ENCODE measurements around the gene CGREF1. TPM values are rescaled to one million over a fixed set of nuclear protein-coding genes. Genes with fewer than 3 reads are reported as not detected.

The CGREF1 gene
- total RNA-seq (not detected), total RNA-seq (0 to 0.15 reads per million in 2 donors)

- no peaks in the 10 kb centered on the region for H3K9me3 ChIP-seq (ENCODE audit: control insufficient read depth, low read length, poor library complexity, severe bottlenecking)
- Mint-ChIP-seq H3K4me3 (peak within 1 kb of the TSS; percentile 84), H3K36me3 (ENCODE audit: low read depth) (no peaks in the 10 kb centered on the region), H3K4me1 (peaks cover 10% of the 10 kb centered on the region), H3K27ac (no peak within 1 kb of the TSS), H3K27me3 (peaks cover 38% of the 10 kb centered on the region)
- DNase-seq = no peak
- ATAC-seq = no peak
These were observed at the start of gene CGREF1 for GRCh38 chr2:27118525-27119329. Gene CGREF1, minus strand, starts transcription at chr2:27119128. Its CDS starts 14,762 bp downstream, at chr2:27104366.

GRCh38 chr2:27164960-27165763, 46.2 kb upstream of the CGREF1 start:
- no peak for ATAC-seq
- peaks cover 14% of the 10 kb centered on the region for H3K27me3 Mint-ChIP-seq
- no peak overlapping the region for H3K27ac Mint-ChIP-seq
- peaks cover 7% of the 10 kb centered on the region for H3K4me1 Mint-ChIP-seq
- no peaks in the 10 kb centered on the region for H3K36me3 Mint-ChIP-seq (ENCODE audit: low read depth)
- DNase-seq = no peak
- no peaks in the 10 kb centered on the region for H3K9me3 ChIP-seq (ENCODE audit: control insufficient read depth, low read length, poor library complexity, severe bottlenecking)
- no peak overlapping the region for H3K4me3 Mint-ChIP-seq

GRCh38 chr2:27162151-27163121, 43.5 kb upstream of the CGREF1 start:
- Mint-ChIP-seq H3K27ac (no peak overlapping the region), H3K4me1 (peaks cover 5% of the 10 kb centered on the region), H3K4me3 (peak overlapping the region; percentile 52), H3K36me3 (ENCODE audit: low read depth) (no peaks in the 10 kb centered on the region), H3K27me3 (peaks cover 11% of the 10 kb centered on the region)
- DNase-seq (no peak), ATAC-seq (no peak)
- no peaks in the 10 kb centered on the region for H3K9me3 ChIP-seq (ENCODE audit: control insufficient read depth, low read length, poor library complexity, severe bottlenecking)

- Mint-ChIP-seq H3K27me3 (peaks cover 10% of the 10 kb centered on the region), H3K4me3 (no peak overlapping the region), H3K36me3 (ENCODE audit: low read depth) (no peaks in the 10 kb centered on the region), H3K27ac (no peak overlapping the region), H3K4me1 (no peaks in the 10 kb centered on the region)
- DNase-seq (no peak), ATAC-seq (no peak)
- no peaks in the 10 kb centered on the region for H3K9me3 ChIP-seq (ENCODE audit: control insufficient read depth, low read length, poor library complexity, severe bottlenecking)
These were observed 41.3 kb upstream of the CGREF1 start for GRCh38 chr2:27160191-27160590.

- H3K27me3 Mint-ChIP-seq = peaks cover 10% of the 10 kb centered on the region
- H3K4me1 Mint-ChIP-seq = no peaks in the 10 kb centered on the region
- DNase-seq = no peak
- ATAC-seq = no peak
- H3K4me3 Mint-ChIP-seq = no peak overlapping the region
- no peaks in the 10 kb centered on the region for H3K9me3 ChIP-seq (ENCODE audit: control insufficient read depth, low read length, poor library complexity, severe bottlenecking)
- no peaks in the 10 kb centered on the region for H3K36me3 Mint-ChIP-seq (ENCODE audit: low read depth)
- no peak overlapping the region for H3K27ac Mint-ChIP-seq
These were observed 40.3 kb upstream of the CGREF1 start for GRCh38 chr2:27159271-27159670.

GRCh38 chr2:27158468-27158867, 39.5 kb upstream of the CGREF1 start:
- ATAC-seq = no peak
- no peak for DNase-seq
- Mint-ChIP-seq H3K4me3 (no peak overlapping the region), H3K4me1 (peaks cover 2% of the 10 kb centered on the region), H3K27me3 (peaks cover 18% of the 10 kb centered on the region), H3K27ac (no peak overlapping the region), H3K36me3 (ENCODE audit: low read depth) (no peaks in the 10 kb centered on the region)
- no peaks in the 10 kb centered on the region for H3K9me3 ChIP-seq (ENCODE audit: control insufficient read depth, low read length, poor library complexity, severe bottlenecking)

GRCh38 chr2:27155069-27155520, 36.2 kb upstream of the CGREF1 start:
- DNase-seq (no peak), ATAC-seq (no peak)
- H3K4me1 Mint-ChIP-seq = peaks cover 4% of the 10 kb centered on the region
- peaks cover 14% of the 10 kb centered on the region for H3K27me3 Mint-ChIP-seq
- H3K9me3 ChIP-seq (ENCODE audit: control insufficient read depth, low read length, poor library complexity, severe bottlenecking) = no peaks in the 10 kb centered on the region
- H3K4me3 Mint-ChIP-seq = no peak overlapping the region
- no peak overlapping the region for H3K27ac Mint-ChIP-seq
- no peaks in the 10 kb centered on the region for H3K36me3 Mint-ChIP-seq (ENCODE audit: low read depth)

GRCh38 chr2:27154488-27154887, 35.6 kb upstream of the CGREF1 start:
- Mint-ChIP-seq H3K27me3 (peaks cover 14% of the 10 kb centered on the region), H3K4me1 (peaks cover 4% of the 10 kb centered on the region), H3K36me3 (ENCODE audit: low read depth) (no peaks in the 10 kb centered on the region), H3K27ac (no peak overlapping the region), H3K4me3 (no peak overlapping the region)
- no peak for ATAC-seq
- DNase-seq = no peak
- no peaks in the 10 kb centered on the region for H3K9me3 ChIP-seq (ENCODE audit: control insufficient read depth, low read length, poor library complexity, severe bottlenecking)

GRCh38 chr2:27152796-27153464, 34.0 kb upstream of the CGREF1 start:
- DNase-seq (no peak), ATAC-seq (no peak)
- no peak overlapping the region for H3K4me3 Mint-ChIP-seq
- H3K36me3 Mint-ChIP-seq (ENCODE audit: low read depth) = no peaks in the 10 kb centered on the region
- H3K27me3 Mint-ChIP-seq = peaks cover 21% of the 10 kb centered on the region
- no peaks in the 10 kb centered on the region for H3K9me3 ChIP-seq (ENCODE audit: control insufficient read depth, low read length, poor library complexity, severe bottlenecking)
- H3K27ac Mint-ChIP-seq = no peak overlapping the region
- peaks cover 7% of the 10 kb centered on the region for H3K4me1 Mint-ChIP-seq

- Mint-ChIP-seq H3K36me3 (ENCODE audit: low read depth) (no peaks in the 10 kb centered on the region), H3K27me3 (peaks cover 24% of the 10 kb centered on the region), H3K27ac (no peak overlapping the region), H3K4me1 (peaks cover 7% of the 10 kb centered on the region), H3K4me3 (no peak overlapping the region)
- no peak for ATAC-seq
- no peaks in the 10 kb centered on the region for H3K9me3 ChIP-seq (ENCODE audit: control insufficient read depth, low read length, poor library complexity, severe bottlenecking)
- DNase-seq = no peak
These were observed 33.3 kb upstream of the CGREF1 start for GRCh38 chr2:27152102-27152795.

- no peaks in the 10 kb centered on the region for H3K36me3 Mint-ChIP-seq (ENCODE audit: low read depth)
- ATAC-seq = no peak
- peaks cover 7% of the 10 kb centered on the region for H3K4me1 Mint-ChIP-seq
- H3K27me3 Mint-ChIP-seq = peaks cover 30% of the 10 kb centered on the region
- H3K9me3 ChIP-seq (ENCODE audit: control insufficient read depth, low read length, poor library complexity, severe bottlenecking) = no peaks in the 10 kb centered on the region
- no peak for DNase-seq
- H3K4me3 Mint-ChIP-seq = no peak overlapping the region
- H3K27ac Mint-ChIP-seq = no peak overlapping the region
These were observed 31.8 kb upstream of the CGREF1 start for GRCh38 chr2:27150639-27151230.

Data from T-helper 17 cell (primary cell).